ENCODE data around the gene TNN. TPM values are rescaled to one million over a fixed set of nuclear protein-coding genes. Genes with fewer than 3 reads are reported as not detected.

TNN gene
- total and polyA plus RNA-seq, 10 of the 15 experiments (the other 5 are each of a cell fraction or from before 2014, with no cell fraction given): 0.05 to 0.17 (median 0.11) TPM

DNA sequence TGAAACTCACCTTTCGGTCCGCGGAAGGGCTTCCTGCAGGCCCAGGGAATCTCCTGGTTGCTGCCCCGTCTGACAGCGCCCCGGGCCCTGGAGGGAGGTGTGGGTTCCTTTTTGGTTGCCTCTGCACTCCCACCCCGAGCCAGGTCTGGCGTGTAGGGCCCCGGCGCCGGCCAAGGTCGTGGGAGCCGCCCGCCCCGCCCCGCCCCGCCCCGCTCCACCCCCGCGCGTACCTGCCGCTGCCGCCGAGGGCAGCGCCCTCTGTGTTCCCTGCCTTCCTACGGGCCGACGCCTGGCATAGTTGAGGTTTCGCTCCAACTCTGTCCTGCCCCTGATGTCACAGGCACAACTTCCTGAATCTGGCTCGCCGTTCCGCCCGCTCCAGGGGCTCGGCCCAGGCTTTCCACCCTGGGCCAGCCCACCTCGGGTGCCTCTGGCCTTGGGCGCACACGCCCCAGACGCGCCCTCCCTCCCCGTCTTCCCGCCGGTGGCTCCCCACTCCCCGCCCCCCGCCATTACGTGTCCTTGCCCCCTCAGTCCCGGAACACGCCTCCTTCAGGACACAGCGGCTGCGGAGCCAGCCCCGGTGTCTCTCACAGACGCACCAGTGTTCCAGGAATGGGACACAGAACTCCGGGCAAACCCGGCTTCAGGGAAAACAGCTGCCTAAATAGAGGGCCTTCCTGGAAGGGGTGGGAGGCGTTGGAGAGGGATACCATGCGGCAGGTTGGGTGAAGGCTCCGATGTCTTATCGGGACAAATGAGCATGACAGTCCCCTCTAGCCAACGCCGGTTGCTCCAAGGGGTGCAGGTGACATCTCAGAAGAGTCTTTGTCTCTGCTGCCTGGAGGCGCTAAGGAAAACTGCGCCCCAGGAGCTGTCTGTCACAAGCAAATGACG, 125.2 kb downstream of the TNN start, which contains the start of gene KIAA0040 (continued):
- TF ChIP-seq MTA2 (IDR thresholded peaks at IDR 0.05; ENCODE audit: low read depth): no peak; the same call in 1 of the 2 replicates
- peak; percentile 48; the same call in 1 of the 2 replicates for TF ChIP-seq IKZF1 (conservative IDR thresholded peaks at IDR 0.05)
- TF ChIP-seq NRF1 (conservative IDR thresholded peaks at IDR 0.05; ENCODE audit: low read depth, low read length): no peak

DNA sequence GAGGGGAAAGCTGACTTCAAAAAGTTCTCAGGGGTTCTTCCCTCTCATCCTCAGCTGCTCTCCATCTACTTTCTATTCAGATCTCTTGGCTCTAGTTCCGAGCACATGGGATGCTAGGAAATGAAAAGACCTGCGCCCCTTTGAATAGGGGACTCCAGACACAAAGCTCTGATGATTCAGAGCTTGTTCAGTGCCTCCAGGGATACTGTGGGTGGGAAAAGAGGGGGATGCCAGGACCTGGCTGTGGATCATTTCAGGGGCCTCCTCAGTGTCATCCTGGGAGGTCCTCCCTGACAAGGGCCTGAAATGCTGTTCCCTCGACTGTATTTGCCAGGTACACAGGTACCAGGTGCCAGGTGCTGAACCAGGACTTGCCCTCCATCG, 125.9 kb downstream of the TNN start:
- Histone ChIP-seq H3K9ac (ENCODE audit: control insufficient read depth, insufficient read depth, low read length) (no peak overlapping the region), H3K4me2 (ENCODE audit: control insufficient read depth, insufficient read depth) (no peak overlapping the region; the same call in 1 of the 2 replicates), H3K9me3 (replicated peaks; ENCODE audit: control insufficient read depth, insufficient read depth, low read length) (no peaks in the 10 kb centered on the region), H2AFZ (ENCODE audit: control insufficient read depth, low read depth, low read length) (no peak overlapping the region), H3K36me3 (ENCODE audit: control insufficient read depth in 2 of 2, insufficient read depth in 2 of 2, low read length in 1 of 2) (no peaks in the 10 kb centered on the region; a peak in 1 of 4 replicates), H3K79me2 (ENCODE audit: control insufficient read depth, insufficient read depth, low read length) (peaks cover 36% of the 10 kb centered on the region), H4K20me1 (ENCODE audit: control insufficient read depth, insufficient read depth) (no peaks in the 10 kb centered on the region), H3K4me3 (no peak overlapping the region), H3K27me3 (replicated peaks in 1 of 2; ENCODE audit: control insufficient read depth in 2 of 2, insufficient read depth in 2 of 2, low read length in 1 of 2) (no peaks in the 10 kb centered on the region), H3K27ac (ENCODE audit: control insufficient read depth, insufficient read depth) (no peak overlapping the region), H3K4me1 (ENCODE audit: control insufficient read depth, insufficient read depth, low read length) (peaks cover 31% of the 10 kb centered on the region)
- no peak for FAIRE-seq
- ChIA-PET RAD21 (ENCODE audit: unreplicated experiment) (interaction anchor here (0.7 to 1.5 kb wide), 3 partner anchors 39 to 114 kb away, joined by 3 to 4 read pairs (median 4); no protein-coding TSS in a partner anchor), SMC1A (ENCODE audit: uncharacterized antibody, unreplicated experiment) (interaction anchor here (0.8 to 2.8 kb wide), 5 partner anchors 10 to 125 kb away, joined by 3 to 12 read pairs (median 5); no protein-coding TSS in a partner anchor), CTCF (interaction anchor here (0.9 to 3.5 kb wide), 6 partner anchors 10 to 48 kb away, joined by 3 to 16 read pairs (median 6); no protein-coding TSS in a partner anchor), POLR2A (interaction anchor here (3.0 kb wide), 1 partner anchor 10 kb away, joined by 11 read pairs; no protein-coding TSS in a partner anchor)
- intact Hi-C loops (cut with micrococcal nuclease; ENCODE audit: unreplicated experiment): no loop called here
- WGBS (ENCODE audit: insufficient coverage, insufficient replicate concordance, low lambda C conversion rate, missing lambda C conversion rate): 82% methylated on average over 4 of the region's 4 CpGs
- no peak for DNase-seq (ENCODE audit: low read depth, low spot score)
- TF ChIP-seq ZNF687 (IDR thresholded peaks at IDR 0.05): no peak
- no peak for TF ChIP-seq POLR2AphosphoS2 (IDR thresholded peaks at IDR 0.05; ENCODE audit: low read depth, low read length)
- TF ChIP-seq POLR2A (IDR thresholded peaks at IDR 0.05; ENCODE audit: low read depth, low read length): no peak
- ATAC-seq: no peak
- in situ Hi-C loops (cut with MboI): no loop called here
- no TSS peak for BruUV-seq (replicated peaks)

Data from GM12878 (cell line).